ENCODE data around the gene COL24A1.
"Not testable (repeated sequence)": the region's sequence is repeated elsewhere in the genome, so short reads cannot be mapped to it uniquely, and the experiment has no call there.

COL24A1 gene

GRCh38 chr1:86119214-86119764 is 37.3 kb downstream of the COL24A1 start:
- POLR2A ChIA-PET: no interaction called here
- CTCF ChIA-PET: interaction anchor here (0.9 kb wide), 1 partner anchor 32 kb away, joined by 3 read pairs; no protein-coding TSS in a partner anchor
- no peak for TF ChIP-seq CTCF (IDR thresholded peaks at IDR 0.05; ENCODE audit: control extremely low read depth, extremely low read depth, low read depth, missing control alignments)
- DNase-seq (ENCODE audit: extremely low spot score): no peak

- no peak for DNase-seq (ENCODE audit: extremely low spot score)
- no peak for TF ChIP-seq CTCF (IDR thresholded peaks at IDR 0.05; ENCODE audit: control extremely low read depth, extremely low read depth, low read depth, missing control alignments)
- ChIA-PET CTCF (no interaction called here), POLR2A (no interaction called here)
Measured at GRCh38 chr1:86114816-86115400, 41.7 kb downstream of the COL24A1 start.

GRCh38 chr1:86114236-86114635 is 42.3 kb downstream of the COL24A1 start:
- ChIA-PET CTCF (interaction anchor here (1.1 kb wide), 1 partner anchor 14 kb away, joined by 3 read pairs; no protein-coding TSS in a partner anchor), POLR2A (no interaction called here)
- no peak for DNase-seq (ENCODE audit: extremely low spot score)
- no peak for TF ChIP-seq CTCF (IDR thresholded peaks at IDR 0.05; ENCODE audit: control extremely low read depth, extremely low read depth, low read depth, missing control alignments)

- CTCF ChIA-PET: interaction anchor here (0.8 to 1.4 kb wide), 2 partner anchors 11 to 14 kb away, joined by 3 to 5 read pairs; no protein-coding TSS in a partner anchor
- DNase-seq (ENCODE audit: extremely low spot score); POLR2A ChIA-PET: not testable (repeated sequence)
Measured at GRCh38 chr1:86111590-86111989, 45.0 kb downstream of the COL24A1 start.

- POLR2A ChIA-PET: no interaction called here
- no peak for DNase-seq (ENCODE audit: extremely low spot score)
- no peak for TF ChIP-seq CTCF (IDR thresholded peaks at IDR 0.05; ENCODE audit: control extremely low read depth, extremely low read depth, low read depth, missing control alignments)
- CTCF ChIA-PET: interaction anchor here (1.4 kb wide), 1 partner anchor 10 kb away, joined by 5 read pairs; no protein-coding TSS in a partner anchor
Measured at GRCh38 chr1:86110451-86111129, 46.0 kb downstream of the COL24A1 start.

- TF ChIP-seq CTCF (IDR thresholded peaks at IDR 0.05; ENCODE audit: control extremely low read depth, extremely low read depth, low read depth, missing control alignments): no peak
- ChIA-PET POLR2A (interaction anchor here (0.6 kb wide), 1 partner anchor 565 kb away, joined by 10 read pairs; no protein-coding TSS in a partner anchor), CTCF (no interaction called here)
- no peak for DNase-seq (ENCODE audit: extremely low spot score)
Measured at GRCh38 chr1:86105533-86105866, 51.1 kb downstream of the COL24A1 start.

Measured in GM10248 (cell line).